Parathyroid adenoma (tissue), 2 donors: ENCODE data around the gene PPP2R5A.

ENCODE experiments used
- H2AFZ ChIP-seq: fragments of 300-600 bp; sonication (generic); one replicate; pipeline ENCODE4 v1.7.0; 2017; ENCODE audit warnings: antibody characterized with exemption, mild to moderate bottlenecking
- H3K27ac ChIP-seq: fragments of 300-600 bp; sonication (generic); one replicate; pipeline ENCODE4 v1.7.0; 2017
- H3K27me3 ChIP-seq: fragments of 300-600 bp; sonication (generic); one replicate; pipeline ENCODE4 v1.7.0; 2017; ENCODE audit warnings: low read length; ENCODE audit not compliant: control insufficient read depth, insufficient read depth
- H3K36me3 ChIP-seq: fragments of 300-600 bp; sonication (generic); one replicate; pipeline ENCODE4 v1.7.0; 2017; ENCODE audit warnings: low read length; ENCODE audit not compliant: control insufficient read depth, insufficient read depth
- H3K4me1 ChIP-seq: fragments of 300-600 bp; sonication (generic); one replicate; pipeline ENCODE4 v1.7.0; 2017; ENCODE audit warnings: control low read depth
- H3K4me2 ChIP-seq: fragments of 300-600 bp; sonication (generic); one replicate; pipeline ENCODE4 v1.7.0; 2017; ENCODE audit warnings: low read length
- H3K4me3 ChIP-seq: fragments of 300-600 bp; sonication (generic); one replicate; pipeline ENCODE4 v1.7.0; 2017; ENCODE audit warnings: low read depth, low read length
- H3K79me2 ChIP-seq: fragments of 300-600 bp; sonication (generic); one replicate; pipeline ENCODE4 v1.7.0; 2017; ENCODE audit warnings: control low read depth
- H3K9ac ChIP-seq: fragments of 300-600 bp; sonication (generic); one replicate; pipeline ENCODE4 v1.7.0; 2017; ENCODE audit warnings: mild to moderate bottlenecking
- H3K9me3 ChIP-seq: fragments of 300-600 bp; sonication (generic); one replicate; pipeline ENCODE4 v1.7.0; 2017; ENCODE audit warnings: low read length; ENCODE audit not compliant: control insufficient read depth
- CTCF ChIP-seq: fragments of 300-600 bp; sonication (generic); IDR thresholded peaks from one replicate; pipeline ENCODE4 v1.7.0; 2017; ENCODE audit warnings: antibody characterized with exemption, mild to moderate bottlenecking
- donor health status: primary hyperparathyroidism.

The PPP2R5A gene

GRCh38 chr1:212261361-212261929 lies 23.8 kb upstream of the PPP2R5A start:
- H3K9ac ChIP-seq, result no peak overlapping the region

GRCh38 chr1:212267017-212267416 lies 18.2 kb upstream of the PPP2R5A start:
- no peaks in the 10 kb centered on the region for H3K36me3 ChIP-seq
- H3K4me2 ChIP-seq, result no peak overlapping the region
- H3K4me3 ChIP-seq, result no peak overlapping the region
- H2AFZ ChIP-seq, result no peak overlapping the region
- TF ChIP-seq CTCF, result no peak
- no peaks in the 10 kb centered on the region for H3K79me2 ChIP-seq
- H3K4me1 ChIP-seq, result no peaks in the 10 kb centered on the region
- no peak overlapping the region for H3K27ac ChIP-seq
- H3K9me3 ChIP-seq, result no peaks in the 10 kb centered on the region
- H3K27me3 ChIP-seq, result no peaks in the 10 kb centered on the region
- no peak overlapping the region for H3K9ac ChIP-seq

More at GRCh38 chr1:212261361-212261929, 23.8 kb upstream of the PPP2R5A start:
- Histone ChIP-seq H3K27me3 (no peaks in the 10 kb centered on the region), H3K4me2 (no peak overlapping the region), H3K4me3 (no peak overlapping the region), H3K4me1 (no peaks in the 10 kb centered on the region), H3K79me2 (no peaks in the 10 kb centered on the region), H3K36me3 (no peaks in the 10 kb centered on the region), H2AFZ (no peak overlapping the region), H3K9me3 (no peaks in the 10 kb centered on the region), H3K27ac (no peak overlapping the region)
- no peak for TF ChIP-seq CTCF

GRCh38 chr1:212267460-212267859 lies 17.8 kb upstream of the PPP2R5A start:
- Histone ChIP-seq H3K79me2 (no peaks in the 10 kb centered on the region), H3K36me3 (no peaks in the 10 kb centered on the region), H3K9me3 (no peaks in the 10 kb centered on the region), H3K4me1 (no peaks in the 10 kb centered on the region), H3K9ac (no peak overlapping the region), H3K4me2 (no peak overlapping the region), H3K27me3 (no peaks in the 10 kb centered on the region), H3K27ac (no peak overlapping the region), H3K4me3 (no peak overlapping the region), H2AFZ (no peak overlapping the region)
- TF ChIP-seq CTCF, result no peak

GRCh38 chr1:212269306-212269705 lies 15.9 kb upstream of the PPP2R5A start:
- no peak for TF ChIP-seq CTCF
- no peak overlapping the region for H3K4me2 ChIP-seq
- H3K4me3 ChIP-seq, result no peak overlapping the region
- no peaks in the 10 kb centered on the region for H3K36me3 ChIP-seq
- H2AFZ ChIP-seq, result no peak overlapping the region
- no peaks in the 10 kb centered on the region for H3K27me3 ChIP-seq
- H3K79me2 ChIP-seq, result no peaks in the 10 kb centered on the region
- no peaks in the 10 kb centered on the region for H3K4me1 ChIP-seq
- H3K9ac ChIP-seq, result no peak overlapping the region
- H3K27ac ChIP-seq, result no peak overlapping the region
- H3K9me3 ChIP-seq, result no peaks in the 10 kb centered on the region

GRCh38 chr1:212270564-212270963 lies 14.6 kb upstream of the PPP2R5A start:
- H3K4me3 ChIP-seq, result no peak overlapping the region
- no peaks in the 10 kb centered on the region for H3K4me1 ChIP-seq
- H3K4me2 ChIP-seq, result no peak overlapping the region
- no peak overlapping the region for H2AFZ ChIP-seq
- H3K9ac ChIP-seq, result no peak overlapping the region
- no peaks in the 10 kb centered on the region for H3K36me3 ChIP-seq
- H3K79me2 ChIP-seq, result no peaks in the 10 kb centered on the region
- H3K9me3 ChIP-seq, result no peaks in the 10 kb centered on the region
- no peak for TF ChIP-seq CTCF
- no peak overlapping the region for H3K27ac ChIP-seq
- H3K27me3 ChIP-seq, result no peaks in the 10 kb centered on the region
